Measurements from ENCODE around the gene ZNF718. TPM values are rescaled to one million over a fixed set of nuclear protein-coding genes. Genes with fewer than 3 reads are reported as not detected.

The ZNF718 gene
- polyA plus RNA-seq, 1 donor from 2014 or later, result 11.4 TPM

- TF ChIP-seq TAF1 (IDR thresholded peaks at IDR 0.05; ENCODE audit: low read depth), result no peak
- TF ChIP-seq MXI1 (conservative IDR thresholded peaks at IDR 0.05; ENCODE audit: poor library complexity, severe bottlenecking), result no peak
- Histone ChIP-seq H3K9me3 (ENCODE audit: low read length) (no peaks in the 10 kb centered on the region), H3K4me3 (ENCODE audit: low read length) (peak overlapping the region; percentile 97), H3K27ac (ENCODE audit: low read length) (peak overlapping the region; percentile 96), H3K4me2 (ENCODE audit: low read length) (peak overlapping the region; percentile 96), H3K27me3 (ENCODE audit: insufficient read depth, low read depth, low read length) (no peaks in the 10 kb centered on the region), H3K9me2 (ENCODE audit: insufficient read depth, low read length) (no peaks in the 10 kb centered on the region), H2AFZ (ENCODE audit: low read depth, low read length) (peak overlapping the region; percentile 95), H3F3A (ENCODE audit: insufficient read depth, low read length, poor library complexity, severe bottlenecking) (peaks cover 6% of the 10 kb centered on the region), H3K9ac (ENCODE audit: low read length) (peak overlapping the region; percentile 91), H3K36me3 (ENCODE audit: insufficient read depth, low read length) (peaks cover 5% of the 10 kb centered on the region), H3K79me2 (replicated peaks; ENCODE audit: insufficient read depth, low read length) (peaks cover 36% of the 10 kb centered on the region), H4K20me1 (ENCODE audit: insufficient read depth) (no peaks in the 10 kb centered on the region)
Observed at GRCh38 chr4:125091-125771, 930 bp downstream of the ZNF718 start.

DNA sequence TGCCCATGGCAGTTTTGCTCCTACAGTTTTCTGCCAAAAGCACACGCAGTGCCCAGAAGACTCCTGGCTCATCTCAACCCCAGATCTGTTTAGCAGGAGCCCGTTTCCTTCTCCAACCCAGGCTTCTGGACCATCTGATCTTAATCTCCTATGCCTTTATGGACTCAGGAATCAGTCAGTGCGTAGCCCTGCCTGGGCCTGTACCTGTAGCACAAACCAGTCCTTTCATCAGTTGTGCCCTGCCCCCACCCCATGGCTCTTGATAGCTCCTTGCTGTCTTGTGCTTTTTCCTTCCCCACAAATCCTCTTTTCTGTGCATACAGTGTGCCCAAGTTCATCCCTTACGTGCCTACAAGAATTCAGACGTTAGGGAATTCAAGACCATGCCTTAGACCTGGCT is 1.5 kb downstream of the ZNF718 start:
- TF ChIP-seq RAD21 (conservative IDR thresholded peaks at IDR 0.05), result no peak
- TF ChIP-seq CTCF (IDR thresholded peaks at IDR 0.05; ENCODE audit: poor library complexity, severe bottlenecking), result no peak
- TF ChIP-seq EZH2 (IDR thresholded peaks at IDR 0.05; ENCODE audit: borderline replicate concordance, insufficient read depth, low read length, poor library complexity, severe bottlenecking), result no peak
- TF ChIP-seq SMC3 (conservative IDR thresholded peaks at IDR 0.05; ENCODE audit: poor library complexity), result no peak
- TF ChIP-seq EP300 (conservative IDR thresholded peaks at IDR 0.05; ENCODE audit: poor library complexity, severe bottlenecking), result no peak
- no peak for TF ChIP-seq MXI1 (conservative IDR thresholded peaks at IDR 0.05; ENCODE audit: poor library complexity, severe bottlenecking)
- TF ChIP-seq, protein P1, sequence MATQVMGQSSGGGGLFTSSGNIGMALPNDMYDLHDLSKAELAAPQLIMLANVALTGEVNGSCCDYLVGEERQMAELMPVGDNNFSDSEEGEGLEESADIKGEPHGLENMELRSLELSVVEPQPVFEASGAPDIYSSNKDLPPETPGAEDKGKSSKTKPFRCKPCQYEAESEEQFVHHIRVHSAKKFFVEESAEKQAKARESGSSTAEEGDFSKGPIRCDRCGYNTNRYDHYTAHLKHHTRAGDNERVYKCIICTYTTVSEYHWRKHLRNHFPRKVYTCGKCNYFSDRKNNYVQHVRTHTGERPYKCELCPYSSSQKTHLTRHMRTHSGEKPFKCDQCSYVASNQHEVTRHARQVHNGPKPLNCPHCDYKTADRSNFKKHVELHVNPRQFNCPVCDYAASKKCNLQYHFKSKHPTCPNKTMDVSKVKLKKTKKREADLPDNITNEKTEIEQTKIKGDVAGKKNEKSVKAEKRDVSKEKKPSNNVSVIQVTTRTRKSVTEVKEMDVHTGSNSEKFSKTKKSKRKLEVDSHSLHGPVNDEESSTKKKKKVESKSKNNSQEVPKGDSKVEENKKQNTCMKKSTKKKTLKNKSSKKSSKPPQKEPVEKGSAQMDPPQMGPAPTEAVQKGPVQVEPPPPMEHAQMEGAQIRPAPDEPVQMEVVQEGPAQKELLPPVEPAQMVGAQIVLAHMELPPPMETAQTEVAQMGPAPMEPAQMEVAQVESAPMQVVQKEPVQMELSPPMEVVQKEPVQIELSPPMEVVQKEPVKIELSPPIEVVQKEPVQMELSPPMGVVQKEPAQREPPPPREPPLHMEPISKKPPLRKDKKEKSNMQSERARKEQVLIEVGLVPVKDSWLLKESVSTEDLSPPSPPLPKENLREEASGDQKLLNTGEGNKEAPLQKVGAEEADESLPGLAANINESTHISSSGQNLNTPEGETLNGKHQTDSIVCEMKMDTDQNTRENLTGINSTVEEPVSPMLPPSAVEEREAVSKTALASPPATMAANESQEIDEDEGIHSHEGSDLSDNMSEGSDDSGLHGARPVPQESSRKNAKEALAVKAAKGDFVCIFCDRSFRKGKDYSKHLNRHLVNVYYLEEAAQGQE (IDR thresholded peaks at IDR 0.05; ENCODE audit: borderline replicate concordance), result no peak
- TF ChIP-seq POLR2AphosphoS5 (IDR thresholded peaks at IDR 0.05), result no peak
- no peak for TF ChIP-seq TAF1 (IDR thresholded peaks at IDR 0.05; ENCODE audit: low read depth)
- peak overlapping the region; percentile 12 for H3K27ac ChIP-seq (ENCODE audit: low read length)
- peaks cover 36% of the 10 kb centered on the region for H3K79me2 ChIP-seq (replicated peaks; ENCODE audit: insufficient read depth, low read length)
- peaks cover 6% of the 10 kb centered on the region for H3F3A ChIP-seq (ENCODE audit: insufficient read depth, low read length, poor library complexity, severe bottlenecking)
- no peak overlapping the region for H2AFZ ChIP-seq (ENCODE audit: low read depth, low read length)
- peaks cover 5% of the 10 kb centered on the region for H3K36me3 ChIP-seq (ENCODE audit: insufficient read depth, low read length)
- H3K4me3 ChIP-seq (ENCODE audit: low read length), result peak overlapping the region; percentile 97
- H4K20me1 ChIP-seq (ENCODE audit: insufficient read depth), result no peaks in the 10 kb centered on the region
- H3K9ac ChIP-seq (ENCODE audit: low read length), result peak overlapping the region; percentile 91
- H3K4me2 ChIP-seq (ENCODE audit: low read length), result peak overlapping the region; percentile 96
- no peaks in the 10 kb centered on the region for H3K9me3 ChIP-seq (ENCODE audit: low read length)
- H3K9me2 ChIP-seq (ENCODE audit: insufficient read depth, low read length), result no peaks in the 10 kb centered on the region
- H3K27me3 ChIP-seq (ENCODE audit: insufficient read depth, low read depth, low read length), result no peaks in the 10 kb centered on the region
